ENCODE data around the gene ULK4.

- TF ChIP-seq CTCF (IDR thresholded peaks at IDR 0.05 in 8 of 11, conservative IDR thresholded peaks at IDR 0.05 in 3 of 11) (no peak), POLR2A (IDR thresholded peaks at IDR 0.05) (no peak)
These were observed 350.9 kb downstream of the ULK4 start for GRCh38 chr3:41611008-41611407.

Measured in spleen (tissue), 7 donors.